Liver (tissue), 9 donors: ENCODE measurements around the gene TAS2R43. TPM values are rescaled to one million over a fixed set of nuclear protein-coding genes. Genes with fewer than 3 reads are reported as not detected.
"Not testable (repeated sequence)": the region's sequence is repeated elsewhere in the genome, so short reads cannot be mapped to it uniquely, and the experiment has no call there.

Experiments
- DNase-seq: peaks from one replicate; pipeline ENCODE4 v3.0.0-alpha.2; 2017; ENCODE audit warnings: low spot score
- H3K27ac ChIP-seq, 2 donors: one replicate each; pipeline ENCODE4 v1.7.0; 2013; ENCODE audit warnings: inconsistent platforms in 2 of 2, low read length in 2 of 2, control low read depth in 1 of 2, low read depth in 1 of 2, mild to moderate bottlenecking in 1 of 2
- H3K27me3 ChIP-seq, 4 donors: one replicate each; pipeline versions ENCODE4 v1.6.1 to v1.7.0; 2013; ENCODE audit warnings: low read length in 3 of 4, inconsistent platforms in 1 of 4, mild to moderate bottlenecking in 1 of 4, moderate library complexity in 1 of 4; ENCODE audit not compliant: control insufficient read depth in 4 of 4, insufficient read depth in 4 of 4
- H3K36me3 ChIP-seq, 4 donors: one replicate each; pipeline versions ENCODE4 v1.6.1 to v1.7.0; 2013; ENCODE audit warnings: low read length in 3 of 4, mild to moderate bottlenecking in 3 of 4, low read depth in 1 of 4, moderate library complexity in 1 of 4; ENCODE audit not compliant: control insufficient read depth in 4 of 4, insufficient read depth in 3 of 4
- H3K4me1 ChIP-seq, 4 donors: one replicate each; pipeline versions ENCODE4 v1.6.1 to v1.7.0; 2013; ENCODE audit warnings: low read length in 3 of 4, mild to moderate bottlenecking in 3 of 4, moderate library complexity in 1 of 4; ENCODE audit not compliant: control insufficient read depth in 4 of 4, insufficient read depth in 4 of 4
- H3K4me3 ChIP-seq, 3 donors: one replicate each; pipeline versions ENCODE4 v1.6.1 to v1.7.0; 2013; ENCODE audit warnings: low read length in 3 of 3, control low read depth in 1 of 3, low read depth in 1 of 3, mild to moderate bottlenecking in 1 of 3
- H3K9ac ChIP-seq, 2 donors: one replicate each; pipeline ENCODE4 v1.7.0; 2013; ENCODE audit warnings: low read length in 2 of 2, mild to moderate bottlenecking in 2 of 2, moderate library complexity in 2 of 2, control low read depth in 1 of 2, low read depth in 1 of 2
- H3K9me3 ChIP-seq, 4 donors: one replicate each; pipeline versions ENCODE4 v1.6.1 to v1.7.0; 2013; ENCODE audit warnings: low read length in 3 of 4; ENCODE audit not compliant: control insufficient read depth in 4 of 4
- EGR1 ChIP-seq, 2 donors: IDR thresholded peaks; 2 replicates each; pipeline ENCODE4 v1.6.1; 2016 to 2018; ENCODE audit warnings: antibody characterized with exemption in 2 of 2, low read depth in 2 of 2
- FOXA1 ChIP-seq: IDR thresholded peaks from 2 replicates; pipeline ENCODE4 v1.6.1; 2016; ENCODE audit warnings: antibody characterized with exemption
- FOXA2 ChIP-seq: IDR thresholded peaks from 2 replicates; pipeline ENCODE4 v1.6.1; 2016; ENCODE audit warnings: antibody characterized with exemption
- GABPA ChIP-seq, 2 donors: IDR thresholded peaks in 1 of 2; conservative IDR thresholded peaks in 1 of 2; 2 replicates each; pipeline ENCODE4 v1.6.1; 2016; ENCODE audit warnings: antibody characterized with exemption in 2 of 2, mild to moderate bottlenecking in 1 of 2, moderate library complexity in 1 of 2
- NR2F2 ChIP-seq: IDR thresholded peaks from 2 replicates; pipeline ENCODE4 v1.6.1; 2016; ENCODE audit warnings: antibody characterized with exemption
- RAD21 ChIP-seq, 2 donors: IDR thresholded peaks; 2 replicates each; pipeline ENCODE4 v1.6.1; 2016; ENCODE audit warnings: antibody characterized with exemption in 2 of 2, mild to moderate bottlenecking in 2 of 2
- TAF1 ChIP-seq: conservative IDR thresholded peaks from 2 replicates; pipeline ENCODE4 v1.6.1; 2016; ENCODE audit warnings: antibody characterized with exemption, mild to moderate bottlenecking
- WGBS: extraction: QIAGEN DNeasy Blood & Tissue Kit; methylation state at CpG from one replicate; pipeline ENCODE4 v1.1.7; 2013; 5-methylcytosine and 5-hydroxymethylcytosine counted together
- polyA plus RNA-seq, 2 donors: library from polyadenylated mRNA; stranded (reverse) in 1 of 2; unstranded in 1 of 2; fragments of 200-250 nt in 1 of 2; fragments of >200 nt in 1 of 2; fragmentation: Nextera tagmentation in 1 of 2; extraction: Ambion mirVana in 1 of 2; gene quantifications; one replicate each; pipeline versions ENCODE4 v1.2.1 to v1.2.3, GENCODE V29; 2013 to 2015
- total RNA-seq, 2 donors: library from RNA; depleted of rRNA; stranded (reverse); fragments of >200 nt; gene quantifications; one replicate each; pipeline ENCODE4 v1.2.3, GENCODE V29; 2014
- TF ChIP-seq, protein P1 (sequence below): IDR thresholded peaks from 2 replicates; pipeline ENCODE4 v1.6.1; 2016; ENCODE audit warnings: antibody characterized with exemption, mild to moderate bottlenecking
- TF ChIP-seq, protein P2 (sequence below): IDR thresholded peaks from 2 replicates; pipeline ENCODE4 v1.6.1; 2016; ENCODE audit warnings: antibody characterized with exemption
- TF ChIP-seq, protein P3 (sequence below): IDR thresholded peaks from 2 replicates; pipeline ENCODE4 v1.6.1; 2016; ENCODE audit warnings: antibody characterized with exemption
- TF ChIP-seq, protein P4 (sequence below): fragments of 150-350 bp; IDR thresholded peaks from 2 replicates; pipeline ENCODE4 v1.5.1; 2017; ENCODE audit warnings: improper control_type of control experiment, low read depth, low read length; ENCODE audit not compliant: missing input control
- donor health status: healthy.
- donor health status: healthy.
- donor health status: healthy.
- donor health status: healthy.
- donor health status: healthy.

TAS2R43 gene
- total and polyA plus RNA-seq, 4 donors = 0.57 to 3.8 (median 0.84) TPM; not detected in 1

DNA sequence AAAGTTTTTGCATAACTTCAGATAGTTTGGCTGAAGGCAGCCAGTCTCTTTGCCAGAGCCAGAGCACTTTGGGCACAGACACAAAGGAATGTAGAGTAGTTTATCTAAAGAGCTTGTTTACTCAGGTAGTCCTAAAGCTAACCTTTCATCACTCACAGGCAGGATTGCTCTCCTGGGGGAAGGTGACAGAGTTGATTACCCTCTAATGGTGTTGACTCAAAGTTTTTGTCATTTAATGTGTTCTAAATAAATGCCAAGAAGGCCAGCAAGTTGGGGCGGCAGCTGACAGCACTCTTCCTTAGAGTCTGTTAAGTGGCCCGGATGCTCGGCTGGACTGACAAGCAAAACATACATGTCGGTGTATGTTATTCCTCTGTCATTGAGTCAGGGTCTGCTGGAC lies 20.7 kb downstream of the TAS2R43 start (continued):
- TF ChIP-seq, protein P1, sequence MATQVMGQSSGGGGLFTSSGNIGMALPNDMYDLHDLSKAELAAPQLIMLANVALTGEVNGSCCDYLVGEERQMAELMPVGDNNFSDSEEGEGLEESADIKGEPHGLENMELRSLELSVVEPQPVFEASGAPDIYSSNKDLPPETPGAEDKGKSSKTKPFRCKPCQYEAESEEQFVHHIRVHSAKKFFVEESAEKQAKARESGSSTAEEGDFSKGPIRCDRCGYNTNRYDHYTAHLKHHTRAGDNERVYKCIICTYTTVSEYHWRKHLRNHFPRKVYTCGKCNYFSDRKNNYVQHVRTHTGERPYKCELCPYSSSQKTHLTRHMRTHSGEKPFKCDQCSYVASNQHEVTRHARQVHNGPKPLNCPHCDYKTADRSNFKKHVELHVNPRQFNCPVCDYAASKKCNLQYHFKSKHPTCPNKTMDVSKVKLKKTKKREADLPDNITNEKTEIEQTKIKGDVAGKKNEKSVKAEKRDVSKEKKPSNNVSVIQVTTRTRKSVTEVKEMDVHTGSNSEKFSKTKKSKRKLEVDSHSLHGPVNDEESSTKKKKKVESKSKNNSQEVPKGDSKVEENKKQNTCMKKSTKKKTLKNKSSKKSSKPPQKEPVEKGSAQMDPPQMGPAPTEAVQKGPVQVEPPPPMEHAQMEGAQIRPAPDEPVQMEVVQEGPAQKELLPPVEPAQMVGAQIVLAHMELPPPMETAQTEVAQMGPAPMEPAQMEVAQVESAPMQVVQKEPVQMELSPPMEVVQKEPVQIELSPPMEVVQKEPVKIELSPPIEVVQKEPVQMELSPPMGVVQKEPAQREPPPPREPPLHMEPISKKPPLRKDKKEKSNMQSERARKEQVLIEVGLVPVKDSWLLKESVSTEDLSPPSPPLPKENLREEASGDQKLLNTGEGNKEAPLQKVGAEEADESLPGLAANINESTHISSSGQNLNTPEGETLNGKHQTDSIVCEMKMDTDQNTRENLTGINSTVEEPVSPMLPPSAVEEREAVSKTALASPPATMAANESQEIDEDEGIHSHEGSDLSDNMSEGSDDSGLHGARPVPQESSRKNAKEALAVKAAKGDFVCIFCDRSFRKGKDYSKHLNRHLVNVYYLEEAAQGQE = no peak
- TF ChIP-seq NR2F2 (no peak), FOXA1 (peak; percentile 86)

DNA sequence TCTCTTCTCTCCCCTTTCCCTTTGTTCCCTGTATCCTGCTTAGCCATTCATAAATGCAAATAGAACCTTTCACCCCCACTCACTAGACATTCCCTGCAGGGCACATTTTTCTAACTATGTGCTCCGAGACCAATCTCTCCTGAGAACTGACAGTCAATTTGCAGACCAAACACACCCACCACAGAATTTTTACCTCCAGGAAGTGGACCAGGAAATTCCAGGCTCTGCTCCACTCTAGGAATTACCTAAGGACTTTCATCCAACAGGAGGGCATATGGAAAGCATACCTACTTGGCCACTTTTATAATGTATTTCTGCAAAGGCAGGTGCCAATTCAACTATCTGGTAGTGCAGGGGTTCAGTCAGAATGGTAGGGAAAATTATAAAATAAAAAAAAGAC lies 21.1 kb downstream of the TAS2R43 start:
- TF ChIP-seq, protein P2, sequence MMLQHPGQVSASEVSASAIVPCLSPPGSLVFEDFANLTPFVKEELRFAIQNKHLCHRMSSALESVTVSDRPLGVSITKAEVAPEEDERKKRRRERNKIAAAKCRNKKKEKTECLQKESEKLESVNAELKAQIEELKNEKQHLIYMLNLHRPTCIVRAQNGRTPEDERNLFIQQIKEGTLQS = no peak
- TF ChIP-seq, protein P3, sequence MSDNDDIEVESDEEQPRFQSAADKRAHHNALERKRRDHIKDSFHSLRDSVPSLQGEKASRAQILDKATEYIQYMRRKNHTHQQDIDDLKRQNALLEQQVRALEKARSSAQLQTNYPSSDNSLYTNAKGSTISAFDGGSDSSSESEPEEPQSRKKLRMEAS = no peak
- TF ChIP-seq FOXA2 = no peak
- no peak for TF ChIP-seq TAF1
- TF ChIP-seq EGR1 (IDR thresholded peaks at IDR 0.05; ENCODE audit: low read depth in 2 of 2) = no peak
- WGBS = 68% methylated on average over 1 of the region's 1 CpG
- DNase-seq = no peak
- Histone ChIP-seq H3K27ac (no peak overlapping the region), H3K4me1 (peaks cover 0 to 3% (median 0%) of the 10 kb centered on the region in 4 donors), H3K27me3 (no peaks in the 10 kb centered on the region), H3K4me3 (no peak overlapping the region), H3K36me3 (no peaks in the 10 kb centered on the region), H3K9ac (no peak overlapping the region), H3K9me3 (no peaks in the 10 kb centered on the region)

DNA sequence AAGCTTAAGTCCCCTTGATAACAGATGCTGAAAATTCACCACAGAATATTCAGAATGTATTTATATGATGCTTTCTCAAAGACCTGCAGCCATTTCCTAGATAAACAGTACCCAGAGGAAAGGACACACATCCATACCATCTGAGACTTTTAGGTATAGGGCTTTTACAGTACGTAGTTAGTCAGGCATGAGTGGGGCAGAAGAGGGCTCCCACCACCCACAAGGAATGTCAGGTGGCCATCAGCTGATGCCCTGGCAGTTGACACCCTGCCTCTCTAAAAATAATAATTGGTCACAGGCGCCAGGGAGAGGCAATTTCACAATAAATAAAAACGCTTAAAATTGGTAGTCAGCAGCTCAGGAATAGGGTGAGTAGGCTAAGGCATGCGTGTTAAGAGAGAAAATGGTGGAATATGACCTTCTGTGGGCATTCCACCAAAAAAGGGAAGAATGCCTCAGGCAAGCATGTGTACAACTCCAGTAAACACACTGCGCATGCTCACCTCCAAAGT lies 22.2 kb downstream of the TAS2R43 start:
- TF ChIP-seq, protein P4, sequence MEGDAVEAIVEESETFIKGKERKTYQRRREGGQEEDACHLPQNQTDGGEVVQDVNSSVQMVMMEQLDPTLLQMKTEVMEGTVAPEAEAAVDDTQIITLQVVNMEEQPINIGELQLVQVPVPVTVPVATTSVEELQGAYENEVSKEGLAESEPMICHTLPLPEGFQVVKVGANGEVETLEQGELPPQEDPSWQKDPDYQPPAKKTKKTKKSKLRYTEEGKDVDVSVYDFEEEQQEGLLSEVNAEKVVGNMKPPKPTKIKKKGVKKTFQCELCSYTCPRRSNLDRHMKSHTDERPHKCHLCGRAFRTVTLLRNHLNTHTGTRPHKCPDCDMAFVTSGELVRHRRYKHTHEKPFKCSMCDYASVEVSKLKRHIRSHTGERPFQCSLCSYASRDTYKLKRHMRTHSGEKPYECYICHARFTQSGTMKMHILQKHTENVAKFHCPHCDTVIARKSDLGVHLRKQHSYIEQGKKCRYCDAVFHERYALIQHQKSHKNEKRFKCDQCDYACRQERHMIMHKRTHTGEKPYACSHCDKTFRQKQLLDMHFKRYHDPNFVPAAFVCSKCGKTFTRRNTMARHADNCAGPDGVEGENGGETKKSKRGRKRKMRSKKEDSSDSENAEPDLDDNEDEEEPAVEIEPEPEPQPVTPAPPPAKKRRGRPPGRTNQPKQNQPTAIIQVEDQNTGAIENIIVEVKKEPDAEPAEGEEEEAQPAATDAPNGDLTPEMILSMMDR = no peak
- H3K9ac ChIP-seq = no peak overlapping the region
- no peak for DNase-seq
- peaks cover 0 to 3% (median 0%) of the 10 kb centered on the region in 4 donors for H3K4me1 ChIP-seq
- H3K9me3 ChIP-seq = no peaks in the 10 kb centered on the region
- H3K27me3 ChIP-seq = no peaks in the 10 kb centered on the region
- WGBS = 88% methylated on average over 5 of the region's 5 CpGs
- H3K27ac ChIP-seq = no peak overlapping the region
- H3K36me3 ChIP-seq = no peaks in the 10 kb centered on the region
- no peak overlapping the region for H3K4me3 ChIP-seq

DNA sequence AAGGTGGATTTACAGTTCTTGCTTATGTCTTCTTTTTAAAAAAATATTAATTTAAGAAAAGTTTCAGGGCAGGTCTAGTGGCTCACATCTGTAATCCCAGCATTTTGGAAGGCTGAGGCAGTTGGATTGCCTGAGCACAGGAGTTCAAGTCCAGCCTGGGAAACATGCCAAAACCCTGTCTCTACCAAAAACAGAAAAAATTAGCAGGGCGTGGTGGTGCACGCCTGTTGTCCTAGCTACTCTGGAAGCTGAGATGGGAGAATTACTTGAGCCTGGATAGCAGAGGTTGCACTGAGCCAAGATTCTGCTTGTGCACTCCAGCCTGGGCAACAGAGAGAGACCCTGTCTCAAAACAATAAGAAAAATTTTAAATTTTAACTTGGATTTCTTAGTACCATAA lies 24.6 kb downstream of the TAS2R43 start:
- no peak overlapping the region for H3K4me3 ChIP-seq
- TF ChIP-seq RAD21 (IDR thresholded peaks at IDR 0.05) (no peak), GABPA (IDR thresholded peaks at IDR 0.05 in 1 of 2, conservative IDR thresholded peaks at IDR 0.05 in 1 of 2) (no peak), EGR1 (IDR thresholded peaks at IDR 0.05; ENCODE audit: low read depth in 2 of 2) (no peak), NR2F2 (no peak)
- TF ChIP-seq, protein P2 = no peak
- TF ChIP-seq, protein P1 = no peak
- no peak overlapping the region for H3K9ac ChIP-seq
- H3K4me1 ChIP-seq = peaks cover 0 to 3% (median 0%) of the 10 kb centered on the region in 4 donors
- no peaks in the 10 kb centered on the region for H3K36me3 ChIP-seq
- H3K27ac ChIP-seq = no peak overlapping the region
- no peaks in the 10 kb centered on the region for H3K27me3 ChIP-seq
- H3K9me3 ChIP-seq = no peaks in the 10 kb centered on the region
- WGBS = 60% methylated on average over 2 of the region's 2 CpGs
- no peak for DNase-seq

DNA sequence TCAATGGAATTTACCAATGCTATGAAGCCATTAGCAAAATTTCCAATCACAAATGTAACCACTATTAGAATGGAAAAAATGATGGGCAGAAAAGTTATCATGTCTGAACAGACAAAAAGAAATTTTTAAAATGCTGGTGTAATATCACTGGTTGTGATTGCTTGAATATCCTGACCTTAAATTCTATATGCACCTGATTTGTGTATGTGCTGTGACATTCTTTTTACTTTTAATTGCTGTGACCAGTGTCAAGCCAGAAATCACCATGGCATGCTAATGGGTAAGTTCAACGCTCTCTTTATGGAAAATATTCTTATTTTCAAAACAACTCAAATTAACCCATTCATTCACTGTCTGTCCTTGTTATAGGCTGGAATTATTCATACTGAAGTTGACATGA lies 29.9 kb downstream of the TAS2R43 start, which contains the start of gene TAS2R46:
TAS2R46 (minus strand) TSS at position 101 of the 400 bp plus-strand sequence; CDS start at position 101, 0 bp downstream.
- H3K4me3 ChIP-seq, H3K9me3 ChIP-seq, DNase-seq, H3K9ac ChIP-seq, H3K27ac ChIP-seq, H3K27me3 ChIP-seq, H3K36me3 ChIP-seq, H3K4me1 ChIP-seq: not testable (repeated sequence)
- WGBS = 95% methylated on average over 1 of the region's 1 CpG
